Kidney (tissue), 14 donors: ENCODE results near the gene ANKLE1. TPM values are rescaled to one million over a fixed set of nuclear protein-coding genes. Genes with fewer than 3 reads are reported as not detected.

Experiments used
- DNase-seq, 5 donors: peaks; one replicate each; pipeline ENCODE4 v3.0.0-alpha.2; 2013 to 2020
- FAIRE-seq: peaks from 2 replicates; lab custom pipeline; 2012; peaks lifted over from hg19 to GRCh38; lab: Jason Lieb, UNC
- H3K27ac ChIP-seq, 2 donors: one replicate each; pipeline ENCODE4 v1.7.0; 2013; ENCODE audit warnings: low read depth in 2 of 2, low read length in 2 of 2, inconsistent platforms in 1 of 2
- H3K27me3 ChIP-seq: one replicate; pipeline ENCODE4 v1.7.1; 2013; ENCODE audit warnings: low read length, inconsistent platforms; ENCODE audit not compliant: control insufficient read depth, insufficient read depth
- H3K36me3 ChIP-seq, 3 donors: one replicate each; pipeline versions ENCODE4 v1.7.0 to v1.7.1; 2013; ENCODE audit warnings: low read length in 3 of 3, control low read depth in 1 of 3, inconsistent platforms in 1 of 3; ENCODE audit not compliant: insufficient read depth in 3 of 3, control insufficient read depth in 2 of 3
- H3K4me1 ChIP-seq, 3 donors: one replicate each; pipeline versions ENCODE4 v1.7.0 to v1.7.1; 2013; ENCODE audit warnings: low read length in 3 of 3, inconsistent platforms in 1 of 3, low read depth in 1 of 3; ENCODE audit not compliant: control insufficient read depth in 2 of 3, insufficient read depth in 2 of 3
- H3K4me3 ChIP-seq, 3 donors: one replicate each; pipeline versions ENCODE4 v1.7.0 to v1.8.1; 2013; ENCODE audit warnings: low read length in 3 of 3, control low read depth in 1 of 3, inconsistent platforms in 1 of 3
- H3K9ac ChIP-seq, 3 donors: one replicate each; pipeline versions ENCODE4 v1.7.0 to v1.7.1; 2013; ENCODE audit warnings: low read length in 3 of 3, control low read depth in 1 of 3, inconsistent platforms in 1 of 3
- H3K9me3 ChIP-seq, 3 donors: one replicate each; pipeline versions ENCODE4 v1.7.0 to v1.7.1; 2013; ENCODE audit warnings: low read length in 3 of 3, control low read depth in 1 of 3, inconsistent platforms in 1 of 3; ENCODE audit not compliant: control insufficient read depth in 2 of 3, insufficient read depth in 1 of 3
- CTCF ChIP-seq: IDR thresholded peaks from 3 replicates; pipeline ENCODE4 v1.5.1; 2012; ENCODE audit warnings: mild to moderate bottlenecking, moderate library complexity, borderline replicate concordance; ENCODE audit not compliant: insufficient read depth; ENCODE audit errors: extremely low read depth
- intact Hi-C: fragments of 100-400 bp; cut with DNase I; formaldehyde crosslinking; loops from one replicate; pipeline ENCODE4 v1.11.1; 2022
- polyA plus RNA-seq: library from polyadenylated mRNA; stranded (reverse); fragments of 350-450 nt; fragmentation: Illumina TruSeq; extraction: RNeasy Lipid Tissue Mini Kit (QIAGEN cat#74804); gene quantifications from one replicate; pipeline ENCODE4 v1.2.3, GENCODE V29; 2014; ENCODE audit warnings: low read depth, low replicate concordance; ENCODE audit not compliant: insufficient read depth
- total RNA-seq: library from RNA; stranded (reverse); fragmentation: NEBNext Ultra II Directional; extraction: Animal tissue kit (Norgen Biotek cat#: 25700); gene quantifications from one replicate; pipeline ENCODE4 v1.2.1, GENCODE V29; 2021
- donor health status: control.
- donor health status: control.
- donor health status: control.
- donor health status: control.
- donor health status: control.
- donor health status: DM: yes; HTN: yes; CAD: no.
- donor health status: Normal renal cell carcinoma (clear cell type).

ANKLE1 gene
- total and polyA plus RNA-seq, 2 donors from 2014 or later = 0.54 TPM; not detected in 1

GRCh38 chr19:17285415-17286135 lies 3.9 kb downstream of the ANKLE1 start:
- Histone ChIP-seq H3K9ac (no peak overlapping the region), H3K27ac (no peak overlapping the region), H3K4me1 (peaks cover 0 to 4% (median 0%) of the 10 kb centered on the region in 3 donors), H3K9me3 (no peaks in the 10 kb centered on the region), H3K4me3 (no peak overlapping the region), H3K27me3 (peaks cover 2% of the 10 kb centered on the region), H3K36me3 (no peaks in the 10 kb centered on the region)
- DNase-seq (no peak), FAIRE-seq (no peak)
- TF ChIP-seq CTCF = no peak
- intact Hi-C loops = loop anchor here (10.0 kb wide), 1 partner anchor 221 kb away; no protein-coding TSS in a partner anchor

DNA sequence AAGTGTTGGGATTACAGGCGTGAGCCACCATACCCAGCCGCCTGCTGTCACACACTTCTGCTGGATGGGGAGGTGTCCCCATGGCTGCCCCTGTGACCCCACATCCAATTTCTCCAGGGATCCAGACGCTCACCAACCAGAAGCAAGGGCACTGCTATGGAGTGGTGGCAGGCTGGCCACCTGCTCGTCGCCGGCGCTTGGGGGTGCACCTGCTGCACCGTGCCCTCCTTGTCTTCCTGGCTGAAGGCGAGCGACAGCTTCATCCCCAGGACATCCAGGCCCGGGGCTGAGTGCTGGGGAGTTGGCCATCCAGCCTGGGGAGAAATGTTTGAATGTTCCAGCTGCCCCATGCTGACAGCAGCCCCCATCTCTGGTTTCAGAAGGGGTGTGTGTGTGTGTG lies 4.6 kb downstream of the ANKLE1 start:
- intact Hi-C loops = loop anchor here (10.0 kb wide), 1 partner anchor 221 kb away; no protein-coding TSS in a partner anchor
- Histone ChIP-seq H3K27ac (no peak overlapping the region), H3K4me1 (peaks cover 0 to 4% (median 0%) of the 10 kb centered on the region in 3 donors), H3K36me3 (no peaks in the 10 kb centered on the region), H3K9ac (no peak overlapping the region), H3K27me3 (peaks cover 2% of the 10 kb centered on the region), H3K9me3 (no peaks in the 10 kb centered on the region), H3K4me3 (no peak overlapping the region)
- TF ChIP-seq CTCF = no peak
- no peak for FAIRE-seq
- DNase-seq = no peak

GRCh38 chr19:17286752-17287151 lies 5.1 kb downstream of the ANKLE1 start:
- FAIRE-seq (no peak), DNase-seq (no peak)
- Histone ChIP-seq H3K27ac (no peak overlapping the region), H3K9me3 (no peaks in the 10 kb centered on the region), H3K4me3 (no peak overlapping the region), H3K36me3 (no peaks in the 10 kb centered on the region), H3K27me3 (peaks cover 2% of the 10 kb centered on the region), H3K4me1 (peaks cover 0 to 4% (median 0%) of the 10 kb centered on the region in 3 donors), H3K9ac (no peak overlapping the region)
- no peak for TF ChIP-seq CTCF
- intact Hi-C loops = loop anchor here (10.0 kb wide), 1 partner anchor 222 kb away; no protein-coding TSS in a partner anchor
